Glutamatergic neuron (in vitro differentiated cells): ENCODE data around the gene EYS. TPM values are rescaled to one million over a fixed set of nuclear protein-coding genes. Genes with fewer than 3 reads are reported as not detected.

ENCODE experiments used
- DNase-seq: peaks from one replicate; pipeline ENCODE4 v3.0.0; 2022
- H3K27ac Mint-ChIP-seq: one replicate; pipeline ENCODE4 v1.8.0; 2020; ENCODE audit warnings: mild to moderate bottlenecking, mixed read lengths, inconsistent platforms; ENCODE audit not compliant: unreplicated experiment
- H3K27me3 Mint-ChIP-seq: one replicate; pipeline ENCODE4 v1.8.0; 2020; ENCODE audit warnings: mild to moderate bottlenecking, moderate library complexity, mixed read lengths, inconsistent platforms; ENCODE audit not compliant: unreplicated experiment
- H3K36me3 Mint-ChIP-seq: one replicate; pipeline ENCODE4 v1.8.0; 2020; ENCODE audit warnings: mild to moderate bottlenecking, mixed read lengths, inconsistent platforms; ENCODE audit not compliant: unreplicated experiment
- H3K4me1 Mint-ChIP-seq: one replicate; pipeline ENCODE4 v1.8.0; 2020; ENCODE audit warnings: mild to moderate bottlenecking, low read depth, mixed read lengths, inconsistent platforms; ENCODE audit not compliant: unreplicated experiment
- H3K4me3 Mint-ChIP-seq: one replicate; pipeline ENCODE4 v1.8.0; 2020; ENCODE audit warnings: mild to moderate bottlenecking, mixed read lengths, inconsistent platforms; ENCODE audit not compliant: unreplicated experiment
- H3K9me3 Mint-ChIP-seq: one replicate; pipeline ENCODE4 v1.8.0; 2020; ENCODE audit warnings: mild to moderate bottlenecking, moderate library complexity, mixed read lengths, inconsistent platforms; ENCODE audit not compliant: unreplicated experiment
- CTCF ChIP-seq: fragments of 200-600 bp; sonication (generic); IDR thresholded peaks from one replicate; pipeline ENCODE4 v1.5.0; 2021; ENCODE audit not compliant: partially characterized antibody, unreplicated experiment
- total RNA-seq: library from RNA; stranded (reverse); fragmentation: NEBNext Ultra II Directional; extraction: Animal tissue kit (Norgen Biotek cat#: 25700); gene quantifications from one replicate; pipeline ENCODE4 v1.2.1, GENCODE V29; 2021; ENCODE audit not compliant: unreplicated experiment

The EYS gene
- total RNA-seq, 1 donor from 2014 or later, result 13.2 TPM

GRCh38 chr6:63824722-63825121, 1882.3 kb downstream of the EYS start:
- Mint-ChIP-seq H3K4me1 (no peaks in the 10 kb centered on the region), H3K9me3 (peaks cover 2% of the 10 kb centered on the region), H3K4me3 (no peak overlapping the region), H3K27ac (no peak overlapping the region), H3K27me3 (peaks cover 2% of the 10 kb centered on the region), H3K36me3 (peaks cover 6% of the 10 kb centered on the region)
- no peak for TF ChIP-seq CTCF
- DNase-seq, result no peak

GRCh38 chr6:63821442-63821841, 1885.6 kb downstream of the EYS start:
- H3K4me1 Mint-ChIP-seq, result peaks cover 10% of the 10 kb centered on the region
- no peak overlapping the region for H3K27ac Mint-ChIP-seq
- no peak for DNase-seq
- peaks cover 3% of the 10 kb centered on the region for H3K9me3 Mint-ChIP-seq
- TF ChIP-seq CTCF, result no peak
- H3K27me3 Mint-ChIP-seq, result peaks cover 6% of the 10 kb centered on the region
- no peak overlapping the region for H3K4me3 Mint-ChIP-seq
- peaks cover 6% of the 10 kb centered on the region for H3K36me3 Mint-ChIP-seq

GRCh38 chr6:63819831-63820230, 1887.2 kb downstream of the EYS start:
- no peak for DNase-seq
- Mint-ChIP-seq H3K9me3 (peaks cover 3% of the 10 kb centered on the region), H3K4me3 (no peak overlapping the region), H3K36me3 (no peaks in the 10 kb centered on the region), H3K27ac (no peak overlapping the region), H3K4me1 (peaks cover 10% of the 10 kb centered on the region), H3K27me3 (peaks cover 4% of the 10 kb centered on the region)
- TF ChIP-seq CTCF, result no peak

DNA sequence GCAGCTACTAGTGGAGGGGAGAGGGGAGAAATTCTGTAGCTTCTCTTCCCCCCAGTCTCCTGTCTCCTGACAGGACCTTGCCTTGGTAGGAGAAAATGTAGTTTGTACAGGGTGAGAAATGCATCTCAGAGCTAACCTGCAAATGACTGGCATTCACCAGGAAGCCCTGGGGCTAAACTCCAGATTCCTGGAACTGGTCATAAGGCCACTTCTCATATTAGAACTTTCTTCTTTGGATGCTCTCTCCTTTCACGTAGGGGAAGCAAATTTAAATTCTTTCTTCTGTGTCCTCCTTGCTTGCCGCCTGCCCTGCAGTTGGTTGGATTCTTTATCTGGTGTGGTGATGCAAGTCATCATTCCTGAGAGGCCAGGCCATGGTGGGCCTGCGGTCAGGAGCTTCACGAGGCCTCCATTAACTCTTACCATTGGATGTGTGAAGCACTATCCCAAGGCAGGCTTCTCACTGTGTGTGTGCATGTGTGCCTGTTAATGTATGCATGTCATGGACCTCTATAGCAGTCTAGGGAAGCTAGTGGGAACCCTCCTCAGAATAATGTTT, 1889.5 kb downstream of the EYS start:
- Mint-ChIP-seq H3K36me3 (no peaks in the 10 kb centered on the region), H3K4me3 (no peak overlapping the region), H3K9me3 (peaks cover 3% of the 10 kb centered on the region), H3K27me3 (peaks cover 4% of the 10 kb centered on the region), H3K4me1 (peaks cover 16% of the 10 kb centered on the region), H3K27ac (peak overlapping the region; percentile 96)
- no peak for DNase-seq
- TF ChIP-seq CTCF, result no peak

DNA sequence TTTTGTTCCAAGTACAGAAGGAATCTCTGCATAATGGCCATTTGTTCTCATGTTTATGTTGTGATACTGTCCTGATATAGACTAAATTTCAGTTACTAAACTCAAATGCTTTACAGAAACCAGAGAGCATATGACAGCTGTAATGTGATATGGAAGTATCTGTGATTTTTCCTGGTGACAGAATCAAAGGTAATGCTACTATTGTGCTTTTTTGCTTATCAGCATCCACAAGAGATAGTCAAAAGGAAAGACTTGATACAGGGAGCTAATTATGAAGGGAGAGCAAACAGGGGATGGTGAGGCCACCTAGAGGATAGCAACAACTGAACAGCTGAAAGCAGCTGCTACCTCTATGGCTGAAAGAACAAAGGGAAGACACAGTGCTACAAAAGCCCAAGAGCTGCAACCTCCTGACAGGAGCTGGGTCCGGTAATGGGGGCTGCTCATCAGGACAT, 1890.0 kb downstream of the EYS start:
- peaks cover 3% of the 10 kb centered on the region for H3K9me3 Mint-ChIP-seq
- peaks cover 4% of the 10 kb centered on the region for H3K27me3 Mint-ChIP-seq
- TF ChIP-seq CTCF, result no peak
- peaks cover 16% of the 10 kb centered on the region for H3K4me1 Mint-ChIP-seq
- no peaks in the 10 kb centered on the region for H3K36me3 Mint-ChIP-seq
- peak overlapping the region; percentile 96 for H3K27ac Mint-ChIP-seq
- peak; percentile 27 for DNase-seq
- no peak overlapping the region for H3K4me3 Mint-ChIP-seq
